Posterior cingulate gyrus (tissue), 11 donors: ENCODE results near the gene SLC5A5.
"Not testable (repeated sequence)": the region's sequence is repeated elsewhere in the genome, so short reads cannot be mapped to it uniquely, and the experiment has no call there.

Experiments
- DNase-seq, 10 donors: peaks; one replicate each; pipeline versions ENCODE4 v3.0.0 to v3.0.0-alpha.2; 2020 to 2021; ENCODE audit warnings: mixed read lengths in 3 of 10
- intact Hi-C: fragments of 100-400 bp; cut with DNase I; formaldehyde crosslinking; loops from one replicate; pipeline ENCODE4 v1.15.1; 2023

SLC5A5 gene

DNA sequence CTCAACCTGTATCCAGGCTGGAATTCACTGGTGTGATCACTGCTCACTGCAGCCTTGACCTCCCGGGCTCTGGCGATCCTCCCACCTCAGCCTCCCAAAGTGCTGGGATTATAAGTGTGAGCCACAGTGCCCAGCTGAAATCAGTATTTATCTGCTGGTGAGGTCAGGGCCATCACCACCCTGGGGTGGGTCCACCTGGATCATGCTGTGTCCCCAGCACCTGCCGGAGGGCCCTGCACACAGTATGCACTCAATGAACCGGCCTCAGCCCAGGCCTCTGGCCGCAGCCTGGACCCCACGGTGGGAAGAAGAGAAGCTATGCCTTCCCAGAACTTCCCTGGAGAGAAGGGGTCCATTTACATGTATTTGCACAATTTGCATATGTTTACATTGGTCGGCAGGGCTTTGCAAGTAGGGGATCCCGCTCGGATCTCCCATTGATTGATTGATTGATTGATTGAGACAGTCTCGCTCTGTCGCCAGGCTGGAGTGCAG, 2.6 kb upstream of the SLC5A5 start:
- no peak for DNase-seq
- intact Hi-C loops, result no loop called here

DNA sequence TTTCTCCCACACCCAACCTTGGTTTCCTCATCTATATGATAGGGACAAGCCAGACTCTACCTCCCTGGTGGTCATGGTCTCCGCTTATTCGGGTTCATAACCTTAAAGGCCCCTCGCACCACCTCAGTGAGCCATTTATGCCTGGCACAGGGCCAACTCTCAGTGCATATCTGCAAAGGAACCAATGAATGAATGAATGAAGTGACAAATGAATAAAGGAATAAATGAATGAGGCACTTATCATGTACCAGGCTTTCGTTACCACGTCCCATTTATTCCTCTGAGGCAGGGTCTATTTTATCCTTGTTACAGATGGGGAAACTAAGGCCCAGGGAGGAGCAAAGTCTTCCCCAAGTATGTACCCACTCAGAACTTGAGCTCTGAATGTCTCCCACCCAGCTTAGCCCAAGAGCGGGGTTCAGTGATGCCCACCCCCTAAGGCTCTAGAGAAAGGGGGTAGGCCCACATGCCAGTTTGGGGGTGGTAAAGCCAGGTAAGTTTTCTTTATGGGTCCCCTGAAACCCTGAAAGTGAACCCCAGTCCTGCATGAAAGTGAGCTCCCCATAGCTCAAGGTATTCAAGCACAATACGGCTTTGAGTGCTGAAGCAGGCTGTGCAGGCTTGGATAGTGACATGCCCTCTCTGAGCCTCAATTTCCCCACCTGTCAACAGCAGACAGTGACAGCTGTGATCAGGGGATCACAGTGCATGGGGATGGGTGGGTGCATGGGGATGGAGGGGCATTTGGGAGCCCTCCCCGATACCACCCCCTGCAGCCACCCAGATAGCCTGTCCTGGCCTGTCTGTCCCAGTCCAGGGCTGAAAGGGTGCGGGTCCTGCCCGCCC, 490 bp upstream of the SLC5A5 start:
- intact Hi-C loops, result no loop called here
- no peak for DNase-seq

DNA sequence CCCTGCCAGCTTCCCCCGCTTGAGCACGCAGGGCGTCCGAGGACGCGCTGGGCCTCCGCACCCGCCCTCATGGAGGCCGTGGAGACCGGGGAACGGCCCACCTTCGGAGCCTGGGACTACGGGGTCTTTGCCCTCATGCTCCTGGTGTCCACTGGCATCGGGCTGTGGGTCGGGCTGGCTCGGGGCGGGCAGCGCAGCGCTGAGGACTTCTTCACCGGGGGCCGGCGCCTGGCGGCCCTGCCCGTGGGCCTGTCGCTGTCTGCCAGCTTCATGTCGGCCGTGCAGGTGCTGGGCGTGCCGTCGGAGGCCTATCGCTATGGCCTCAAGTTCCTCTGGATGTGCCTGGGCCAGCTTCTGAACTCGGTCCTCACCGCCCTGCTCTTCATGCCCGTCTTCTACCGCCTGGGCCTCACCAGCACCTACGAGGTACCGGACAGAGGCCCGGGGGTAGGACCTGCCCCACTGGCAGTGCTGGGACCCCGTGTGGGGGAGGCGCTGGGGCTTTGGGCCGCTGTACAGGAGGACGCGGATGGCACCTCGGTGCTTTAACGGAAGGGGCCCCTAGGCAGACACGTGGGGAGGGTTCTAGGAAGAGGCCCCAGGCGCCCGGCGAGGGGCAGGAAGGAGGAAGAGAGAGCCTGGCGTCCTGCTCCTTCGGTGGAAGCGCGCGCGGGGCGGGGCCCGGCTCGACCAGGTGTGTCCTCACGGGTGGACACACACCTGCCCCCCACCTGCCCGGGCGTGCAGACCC, 681 bp downstream of the SLC5A5 start:
- DNase-seq, result no peak
- intact Hi-C loops, result no loop called here

DNA sequence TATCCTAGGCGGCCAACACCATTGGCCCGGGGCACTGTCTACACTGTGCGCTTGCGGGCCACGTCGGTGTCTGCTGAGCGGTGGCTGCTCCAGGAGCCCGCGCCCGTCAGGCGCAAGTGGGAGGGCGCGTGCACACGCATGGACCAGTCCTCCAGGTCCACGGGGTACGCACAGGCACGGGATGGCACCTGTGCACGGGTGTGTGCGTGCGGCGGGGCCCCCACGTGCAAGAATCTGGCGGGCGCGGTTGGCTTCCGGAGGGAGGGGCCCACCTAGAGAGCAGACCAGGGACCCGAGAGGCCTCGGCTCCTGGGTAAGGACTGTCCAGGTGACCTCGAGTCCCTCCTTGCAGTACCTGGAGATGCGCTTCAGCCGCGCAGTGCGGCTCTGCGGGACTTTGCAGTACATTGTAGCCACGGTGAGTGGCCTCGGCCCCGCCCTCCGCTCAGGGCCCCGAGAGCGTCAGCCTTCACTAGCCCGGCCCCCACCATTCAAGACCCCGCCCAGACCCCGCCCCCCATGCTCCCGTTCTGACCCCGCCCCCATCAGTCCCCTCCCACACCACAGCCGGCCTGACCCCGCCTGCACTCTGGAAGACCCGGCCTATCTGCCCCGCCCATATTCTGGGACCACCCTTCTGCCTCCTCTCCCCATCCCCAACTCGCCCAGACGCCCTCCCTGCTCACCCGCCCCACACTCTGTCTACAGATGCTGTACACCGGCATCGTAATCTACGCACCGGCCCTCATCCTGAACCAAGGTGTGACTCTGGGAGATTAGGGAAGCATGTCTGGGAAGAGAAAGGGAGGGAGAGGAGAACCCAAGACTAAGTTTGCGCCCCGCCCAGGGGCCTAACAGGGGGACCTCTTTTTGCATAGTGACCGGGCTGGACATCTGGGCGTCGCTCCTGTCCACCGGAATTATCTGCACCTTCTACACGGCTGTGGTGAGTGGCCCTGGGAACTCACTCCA, 2.3 kb downstream of the SLC5A5 start:
- intact Hi-C loops, result no loop called here

DNA sequence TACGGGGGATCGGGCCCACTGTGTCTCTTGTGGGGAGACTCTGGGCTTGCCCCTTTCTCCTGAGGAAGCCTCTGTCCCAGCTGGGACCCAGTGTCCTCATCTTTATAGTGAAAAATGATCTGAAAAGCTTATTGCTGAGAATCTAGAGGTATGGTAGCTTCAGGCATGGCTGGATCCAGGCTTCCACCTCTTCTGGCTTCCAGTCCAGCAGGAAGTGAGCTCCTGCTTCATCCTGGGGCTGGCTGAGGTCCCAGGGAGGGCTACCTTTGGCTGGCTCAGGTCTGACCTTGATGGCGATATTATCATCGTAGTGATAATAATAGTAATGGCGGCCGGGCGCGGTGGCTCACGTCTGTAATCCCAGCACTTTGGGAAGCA, 3.0 kb downstream of the SLC5A5 start:
- intact Hi-C loops, result no loop called here
- no peak for DNase-seq

More for the DNA sequence above, 2.3 kb downstream of the SLC5A5 start:
- no peak for DNase-seq

DNA sequence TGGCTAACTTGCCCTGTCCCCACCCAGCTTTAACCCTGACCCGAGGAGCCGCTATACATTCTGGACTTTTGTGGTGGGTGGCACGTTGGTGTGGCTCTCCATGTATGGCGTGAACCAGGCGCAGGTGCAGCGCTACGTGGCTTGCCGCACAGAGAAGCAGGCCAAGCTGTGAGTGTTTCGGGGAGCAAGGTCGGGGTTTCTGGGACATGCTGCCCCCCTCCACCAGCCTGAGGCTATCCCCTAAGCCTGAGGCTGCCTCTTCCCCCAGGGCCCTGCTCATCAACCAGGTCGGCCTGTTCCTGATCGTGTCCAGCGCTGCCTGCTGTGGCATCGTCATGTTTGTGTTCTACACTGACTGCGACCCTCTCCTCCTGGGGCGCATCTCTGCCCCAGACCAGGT, 6.0 kb downstream of the SLC5A5 start:
- intact Hi-C loops, result no loop called here

DNA sequence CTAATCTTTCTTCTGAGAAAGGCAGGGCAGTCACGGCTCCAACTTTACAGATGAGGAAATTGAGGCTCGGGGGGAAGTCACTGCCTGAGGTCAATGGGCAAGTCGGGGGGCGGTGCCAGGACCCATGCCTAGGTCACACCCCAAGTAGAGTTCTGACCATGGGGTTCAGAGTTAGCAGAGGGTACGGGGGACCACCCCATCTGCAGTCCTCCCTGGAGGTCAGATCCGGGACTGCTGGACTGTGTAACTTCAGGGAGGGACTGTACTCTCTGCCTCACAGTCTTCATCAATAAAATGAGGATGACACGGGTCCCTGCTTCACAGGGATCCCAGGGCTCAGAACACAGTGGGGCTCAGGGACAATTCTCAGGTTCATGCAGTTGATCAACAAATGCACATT, 7.7 kb downstream of the SLC5A5 start:
- intact Hi-C loops, result no loop called here
- DNase-seq, result no peak

More for the DNA sequence above, 6.0 kb downstream of the SLC5A5 start:
- DNase-seq, result no peak

DNA sequence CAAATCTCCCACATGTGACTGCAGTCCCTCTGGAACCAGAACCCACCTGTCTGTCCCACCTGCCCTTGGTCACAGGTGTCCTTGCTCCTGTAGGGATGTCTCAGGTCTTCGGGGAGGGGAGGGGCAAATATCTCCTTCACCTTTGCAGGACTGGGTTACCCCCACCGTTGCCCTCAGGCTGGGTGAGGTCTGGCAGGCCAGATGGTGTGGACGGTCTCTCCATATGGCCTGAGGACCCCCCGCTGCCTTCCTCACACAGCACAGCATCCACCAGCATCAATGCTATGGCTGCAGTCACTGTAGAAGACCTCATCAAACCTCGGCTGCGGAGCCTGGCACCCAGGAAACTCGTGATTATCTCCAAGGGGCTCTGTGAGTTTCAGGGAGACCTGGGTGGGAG, 10.0 kb downstream of the SLC5A5 start:
- no peak for DNase-seq
- intact Hi-C loops, result no loop called here

DNA sequence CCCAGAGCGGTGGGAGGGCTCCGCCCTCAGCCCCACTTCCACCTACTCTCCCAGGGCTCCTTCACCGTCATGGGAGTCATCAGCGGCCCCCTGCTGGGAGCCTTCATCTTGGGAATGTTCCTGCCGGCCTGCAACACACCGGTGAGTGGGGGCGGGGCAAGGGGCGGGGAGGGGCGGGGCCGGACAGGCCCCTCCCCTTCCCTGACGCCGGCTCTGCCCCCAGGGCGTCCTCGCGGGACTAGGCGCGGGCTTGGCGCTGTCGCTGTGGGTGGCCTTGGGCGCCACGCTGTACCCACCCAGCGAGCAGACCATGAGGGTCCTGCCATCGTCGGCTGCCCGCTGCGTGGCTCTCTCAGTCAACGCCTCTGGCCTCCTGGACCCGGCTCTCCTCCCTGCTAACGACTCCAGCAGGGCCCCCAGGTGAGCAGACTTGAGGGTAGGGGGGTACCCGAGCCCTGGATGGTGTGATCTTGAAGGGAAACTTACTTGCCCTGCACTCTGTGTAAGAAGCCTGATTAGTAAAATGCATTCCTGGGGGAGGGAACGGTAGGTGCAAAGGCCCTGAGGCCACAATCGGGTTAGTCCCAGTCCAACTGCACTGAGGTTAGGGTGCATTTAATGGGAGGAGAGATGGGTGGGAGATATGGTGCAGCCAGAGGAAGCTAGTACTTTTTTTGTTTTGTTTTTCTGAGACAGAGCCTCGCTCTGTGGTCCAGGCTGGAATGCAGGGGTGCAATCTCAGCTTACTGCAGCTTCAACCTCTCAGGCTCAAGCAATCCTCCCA, 12.1 kb downstream of the SLC5A5 start:
- no peak for DNase-seq
- intact Hi-C loops, result no loop called here

DNA sequence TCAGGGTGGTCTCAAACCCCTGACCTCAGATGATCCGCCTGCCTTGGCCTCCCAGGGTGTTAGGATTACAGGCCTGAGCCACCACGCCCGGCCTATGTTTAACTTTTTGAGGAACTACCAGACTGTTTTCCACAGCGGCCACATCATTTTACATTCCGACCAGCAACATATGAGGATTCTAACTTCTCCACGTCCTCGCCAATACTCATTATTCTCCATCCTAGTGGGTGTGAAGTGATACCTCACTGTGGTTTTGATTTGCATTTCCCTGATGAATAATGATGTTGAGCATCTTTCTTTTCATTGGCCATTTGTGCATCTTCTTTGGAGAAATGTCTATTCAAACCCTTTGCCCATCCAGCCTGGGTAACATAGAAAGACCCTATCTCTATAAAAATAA, 14.8 kb downstream of the SLC5A5 start:
- no peak for DNase-seq
- intact Hi-C loops, result no loop called here

DNA sequence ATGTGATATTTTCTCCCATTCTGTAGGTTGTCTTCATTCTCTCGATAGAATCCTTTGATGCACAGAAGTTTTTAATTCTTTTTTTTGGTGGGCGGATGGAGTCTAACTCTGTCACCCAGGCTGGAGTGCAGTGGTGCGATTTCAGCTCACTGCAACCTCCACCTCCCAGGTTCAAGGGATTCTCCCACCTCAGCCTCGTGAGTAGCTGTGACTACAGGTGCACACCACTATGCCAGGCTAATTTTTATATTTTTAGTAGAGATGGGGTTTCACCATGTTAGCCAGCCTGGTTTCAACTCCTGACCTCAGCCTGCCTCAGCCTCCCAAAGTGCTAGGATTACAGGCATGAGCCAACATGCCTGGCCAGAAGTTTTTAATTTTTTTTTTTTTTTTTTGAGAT, 15.5 kb downstream of the SLC5A5 start:
- intact Hi-C loops, DNase-seq: not testable (repeated sequence)

DNA sequence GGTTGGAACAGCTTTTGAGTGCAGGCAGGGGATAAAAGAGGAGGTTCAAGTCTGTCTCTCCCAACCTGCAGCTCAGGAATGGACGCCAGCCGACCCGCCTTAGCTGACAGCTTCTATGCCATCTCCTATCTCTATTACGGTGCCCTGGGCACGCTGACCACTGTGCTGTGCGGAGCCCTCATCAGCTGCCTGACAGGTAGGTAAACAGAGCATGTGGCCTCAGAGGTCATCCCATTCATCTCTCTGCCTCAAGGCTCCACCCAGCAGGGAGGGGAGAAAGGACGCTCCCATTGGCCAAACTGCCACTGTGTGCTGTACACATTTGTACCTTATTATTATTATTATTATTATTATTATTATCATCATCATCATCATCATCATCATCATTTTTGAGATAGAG, 16.5 kb downstream of the SLC5A5 start:
- no peak for DNase-seq
- intact Hi-C loops, result no loop called here

DNA sequence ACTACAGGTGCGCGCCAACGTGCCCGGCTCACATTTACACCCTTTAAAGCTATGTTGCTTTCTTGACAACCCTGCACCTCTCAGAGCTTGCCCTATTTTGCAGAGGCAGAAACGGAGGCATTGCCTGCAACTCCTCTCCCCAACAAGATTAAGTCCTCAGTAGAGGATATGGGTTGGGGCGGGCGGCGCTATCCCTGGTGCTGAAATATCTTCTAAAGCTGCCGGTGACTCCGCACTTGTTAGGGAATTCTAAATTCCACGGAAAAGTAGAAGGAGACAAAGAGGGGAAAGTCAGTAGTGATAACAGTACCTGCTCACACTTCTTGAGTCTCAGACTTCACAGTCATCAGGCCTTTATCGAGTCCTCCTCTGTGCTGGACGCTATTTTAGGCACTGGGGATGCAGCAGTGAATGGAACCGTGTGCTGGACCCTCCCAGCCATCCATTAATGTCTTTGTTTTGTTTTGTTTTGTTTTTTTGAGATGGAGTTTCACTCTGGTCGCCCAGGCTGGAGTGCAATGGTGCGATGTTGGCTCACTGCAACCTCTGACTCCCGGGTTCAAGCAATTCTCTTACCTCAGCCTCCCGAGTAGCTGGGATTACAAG, 18.0 kb downstream of the SLC5A5 start:
- peak in 1 of 10 donors; percentile 11 for DNase-seq
- intact Hi-C loops, result no loop called here

DNA sequence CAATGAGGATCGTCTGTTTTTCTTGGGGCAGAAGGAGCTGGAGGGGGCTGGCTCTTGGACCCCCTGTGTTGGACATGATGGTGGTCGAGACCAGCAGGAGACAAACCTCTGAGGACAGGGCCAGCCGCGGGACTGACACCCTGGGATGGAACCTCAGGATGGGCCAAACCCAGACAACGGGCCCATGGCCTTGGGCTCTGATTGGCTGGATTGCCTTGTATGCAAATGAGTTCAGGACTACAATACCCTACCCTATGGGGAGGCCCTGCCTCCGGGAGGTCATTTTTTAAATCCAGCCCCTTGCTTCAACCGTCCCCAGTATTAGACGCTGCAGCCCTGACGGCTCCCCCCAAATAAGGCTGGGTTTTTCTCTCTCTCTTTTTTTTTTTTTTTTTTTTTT, 22.0 kb downstream of the SLC5A5 start:
- intact Hi-C loops, result no loop called here
- no peak for DNase-seq

DNA sequence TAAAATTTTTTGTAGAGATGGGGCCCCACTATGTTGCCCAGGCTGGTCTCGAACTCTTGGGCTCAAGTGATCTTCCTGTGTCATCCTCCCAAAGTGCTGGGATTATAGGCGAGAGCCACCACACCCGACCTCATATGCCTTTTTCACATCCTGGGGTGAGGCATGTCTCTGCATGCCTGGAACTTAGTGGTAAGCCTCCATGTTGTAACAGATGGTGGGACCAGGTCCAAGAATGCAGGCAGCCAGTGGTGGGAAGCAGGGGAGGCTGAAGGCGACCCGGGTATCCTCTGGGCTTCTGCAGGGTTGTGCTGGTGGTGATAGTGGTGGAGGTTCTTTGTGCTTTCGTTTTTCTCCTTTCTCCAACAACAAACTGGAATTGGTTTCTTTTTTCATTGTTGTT, 31.0 kb downstream of the SLC5A5 start:
- no peak for DNase-seq
- intact Hi-C loops, result no loop called here

DNA sequence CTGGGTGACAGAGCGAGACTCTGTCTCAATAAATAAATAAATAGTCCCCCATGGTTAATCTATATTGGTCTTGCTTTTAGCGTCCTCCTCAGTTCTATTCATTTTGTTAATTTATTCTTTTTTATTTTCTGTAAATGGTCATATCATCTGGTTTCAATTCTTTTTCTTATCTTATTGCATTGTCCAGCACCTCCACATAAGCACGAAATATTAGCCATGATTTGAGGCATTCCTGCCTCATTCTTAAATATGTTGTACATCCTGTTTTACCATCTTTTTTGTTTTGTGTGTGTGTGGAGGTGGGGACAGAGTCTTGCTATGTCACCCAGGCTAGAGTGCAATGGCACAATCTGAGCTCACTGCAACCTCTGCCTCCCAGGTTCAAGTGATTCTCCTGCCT, 36.5 kb downstream of the SLC5A5 start:
- DNase-seq, result no peak
- intact Hi-C loops, result no loop called here

DNA sequence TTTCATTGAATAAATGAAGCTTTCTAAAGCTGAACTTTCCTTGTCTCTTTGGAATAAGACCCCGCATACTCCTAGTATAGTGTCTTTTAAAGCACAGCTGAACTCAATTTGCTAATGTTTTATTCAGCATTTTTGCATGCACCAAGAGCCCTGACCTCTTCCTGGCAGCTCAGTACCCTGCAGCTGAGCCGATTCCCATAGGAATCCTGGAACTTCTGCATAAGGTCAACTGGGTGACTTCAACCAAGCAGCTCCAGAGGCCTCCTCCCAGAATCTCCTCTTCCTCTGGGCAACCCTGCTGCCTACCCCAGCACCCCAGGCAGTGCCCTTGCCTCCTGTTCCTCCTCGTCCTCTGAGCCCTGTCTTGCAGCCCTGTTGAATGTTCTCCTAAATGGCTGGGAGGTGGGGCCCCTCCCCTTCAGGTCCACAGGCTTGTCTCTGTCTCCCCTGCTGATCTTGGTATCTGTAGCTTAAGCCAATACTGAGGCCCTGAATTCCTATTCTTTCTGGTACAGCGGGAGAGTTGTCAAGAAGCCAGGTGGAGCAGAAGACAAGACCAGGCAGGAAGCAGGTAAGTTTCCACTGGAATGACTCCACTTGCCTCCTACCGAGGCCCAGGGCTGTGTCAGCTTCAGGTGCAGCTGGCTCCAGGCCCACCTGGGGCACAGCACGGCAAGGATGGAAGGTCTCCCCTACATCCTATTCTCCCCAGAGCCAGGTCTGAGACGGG, 37.4 kb downstream of the SLC5A5 start:
- intact Hi-C loops, result no loop called here
- no peak for DNase-seq

DNA sequence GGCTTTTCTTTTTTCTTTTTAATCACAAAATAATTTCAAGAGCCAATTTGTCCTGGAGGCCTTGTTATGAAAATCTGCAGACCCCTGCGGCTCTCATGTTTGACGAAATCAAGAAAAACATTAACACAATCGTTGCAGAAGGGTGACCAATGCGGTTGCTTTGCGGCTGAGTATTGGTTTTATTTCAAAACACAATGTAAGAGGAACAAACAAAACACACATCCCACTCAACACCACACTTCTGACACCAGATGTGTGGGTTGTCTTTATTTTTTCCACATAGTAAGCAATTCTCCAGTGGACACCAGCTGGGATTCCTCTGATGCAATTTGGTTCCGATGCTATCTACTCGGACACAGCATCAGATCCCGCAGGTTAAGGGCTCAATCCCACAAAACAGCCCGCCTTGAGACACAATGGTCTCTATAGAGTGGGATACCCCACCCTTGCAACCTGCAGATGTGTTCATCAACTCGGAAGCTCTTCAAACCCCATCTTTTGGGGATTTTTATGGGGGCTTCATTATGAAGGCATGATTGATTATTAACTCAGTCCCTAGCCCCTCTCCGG, 39.1 kb downstream of the SLC5A5 start:
- DNase-seq, result no peak
- intact Hi-C loops, result no loop called here
